ENCODE results near the gene CNTFR.

CNTFR gene

GRCh38 chr9:34554211-34555001 is 35.1 kb downstream of the CNTFR start:
- Histone ChIP-seq H3K79me2 (ENCODE audit: control insufficient read depth, low read length) (no peaks in the 10 kb centered on the region), H3K9me3 (ENCODE audit: control insufficient read depth, insufficient read depth, low read length) (no peaks in the 10 kb centered on the region), H3K4me1 (ENCODE audit: control insufficient read depth, low read length) (no peaks in the 10 kb centered on the region), H4K20me1 (ENCODE audit: control insufficient read depth, insufficient read depth, low read depth, low read length) (no peaks in the 10 kb centered on the region), H3K27me3 (ENCODE audit: control insufficient read depth, low read length) (no peaks in the 10 kb centered on the region), H3K4me2 (ENCODE audit: low read length) (no peak overlapping the region), H3K4me3 (ENCODE audit: low read length) (no peak overlapping the region), H3F3A (ENCODE audit: control insufficient read depth, insufficient read depth) (no peaks in the 10 kb centered on the region), H3K9me2 (replicated peaks; ENCODE audit: control insufficient read depth, low read length) (no peaks in the 10 kb centered on the region), H3K27ac (ENCODE audit: low read depth, low read length) (no peak overlapping the region), H3K36me3 (ENCODE audit: control insufficient read depth, low read length) (no peaks in the 10 kb centered on the region)
- no peak for TF ChIP-seq EZH2phosphoT487 (IDR thresholded peaks at IDR 0.05; ENCODE audit: borderline replicate concordance, low read length)
- no peak for TF ChIP-seq CTCF (IDR thresholded peaks at IDR 0.05; ENCODE audit: low read depth, low read length, poor library complexity, severe bottlenecking)

- H3K4me1 ChIP-seq (ENCODE audit: control insufficient read depth, low read length) = no peaks in the 10 kb centered on the region
Measured at GRCh38 chr9:34553511-34554021, 36.0 kb downstream of the CNTFR start.

GRCh38 chr9:34552986-34553385 is 36.5 kb downstream of the CNTFR start:
- Histone ChIP-seq H3K79me2 (ENCODE audit: control insufficient read depth, low read length) (no peaks in the 10 kb centered on the region), H3K36me3 (ENCODE audit: control insufficient read depth, low read length) (no peaks in the 10 kb centered on the region), H3K4me2 (ENCODE audit: low read length) (no peak overlapping the region), H3K4me1 (ENCODE audit: control insufficient read depth, low read length) (no peaks in the 10 kb centered on the region), H3K9me3 (ENCODE audit: control insufficient read depth, insufficient read depth, low read length) (no peaks in the 10 kb centered on the region), H3F3A (ENCODE audit: control insufficient read depth, insufficient read depth) (no peaks in the 10 kb centered on the region), H3K27me3 (ENCODE audit: control insufficient read depth, low read length) (no peaks in the 10 kb centered on the region), H4K20me1 (ENCODE audit: control insufficient read depth, insufficient read depth, low read depth, low read length) (no peaks in the 10 kb centered on the region), H3K9me2 (replicated peaks; ENCODE audit: control insufficient read depth, low read length) (no peaks in the 10 kb centered on the region), H3K4me3 (ENCODE audit: low read length) (no peak overlapping the region), H3K27ac (ENCODE audit: low read depth, low read length) (no peak overlapping the region)
- no peak for TF ChIP-seq EZH2phosphoT487 (IDR thresholded peaks at IDR 0.05; ENCODE audit: borderline replicate concordance, low read length)
- no peak for TF ChIP-seq CTCF (IDR thresholded peaks at IDR 0.05; ENCODE audit: low read depth, low read length, poor library complexity, severe bottlenecking)

More at GRCh38 chr9:34553511-34554021, 36.0 kb downstream of the CNTFR start:
- Histone ChIP-seq H3K9me2 (replicated peaks; ENCODE audit: control insufficient read depth, low read length) (no peaks in the 10 kb centered on the region), H3K9me3 (ENCODE audit: control insufficient read depth, insufficient read depth, low read length) (no peaks in the 10 kb centered on the region), H3K36me3 (ENCODE audit: control insufficient read depth, low read length) (no peaks in the 10 kb centered on the region), H3K4me2 (ENCODE audit: low read length) (no peak overlapping the region), H3K27me3 (ENCODE audit: control insufficient read depth, low read length) (no peaks in the 10 kb centered on the region), H3F3A (ENCODE audit: control insufficient read depth, insufficient read depth) (no peaks in the 10 kb centered on the region), H3K27ac (ENCODE audit: low read depth, low read length) (no peak overlapping the region), H4K20me1 (ENCODE audit: control insufficient read depth, insufficient read depth, low read depth, low read length) (no peaks in the 10 kb centered on the region), H3K79me2 (ENCODE audit: control insufficient read depth, low read length) (no peaks in the 10 kb centered on the region), H3K4me3 (ENCODE audit: low read length) (no peak overlapping the region)
- TF ChIP-seq EZH2phosphoT487 (IDR thresholded peaks at IDR 0.05; ENCODE audit: borderline replicate concordance, low read length) (no peak), CTCF (IDR thresholded peaks at IDR 0.05; ENCODE audit: low read depth, low read length, poor library complexity, severe bottlenecking) (no peak)
